A549 (cell line): ENCODE data around the gene STRADA. TPM values are rescaled to one million over a fixed set of nuclear protein-coding genes. Genes with fewer than 3 reads are reported as not detected.

ENCODE experiments used
- ATAC-seq, 2 experiments: fragments of 200-7000 bp in 1 of 2; fragments of >200 bp in 1 of 2; cut with Nextera tagmentation in 1 of 2; cut with Tn5 transposase in 1 of 2; 3 replicates each; pipeline versions ENCODE4 v1.8.0 to v1.9.1; 2018 to 2020; ENCODE audit warnings: mild to moderate bottlenecking in 1 of 2, moderate library complexity in 1 of 2
- CTCF ChIA-PET: fragments of 300-600 bp; sonication (Branson Sonifier 250); formaldehyde crosslinking; extraction: SDS; loops from one replicate; lab custom pipeline; 2021; ENCODE audit warnings: antibody characterized with exemption, inconsistent platforms; lab: Yijun Ruan, JAX
- POLR2A ChIA-PET: fragments of 350-600 bp; formaldehyde crosslinking; extraction: SDS; loops from one replicate; lab custom pipeline; 2021; ENCODE audit warnings: antibody characterized with exemption, inconsistent platforms; lab: Yijun Ruan, JAX
- DNase-seq, 2 experiments: peaks; one replicate each; pipeline versions ENCODE4 v3.0.0 to v3.0.0-alpha.2; 2011 to 2016; ENCODE audit warnings: low read depth in 1 of 2, low spot score in 1 of 2
- FAIRE-seq: peaks from 2 replicates; lab custom pipeline; 2011; peaks lifted over from hg19 to GRCh38; lab: Jason Lieb, UNC
- H3K27ac ChIP-seq, 2 experiments: fragments of >200 bp; sonication (Bioruptor Twin); formaldehyde crosslinking; 3 replicates each; pipeline ENCODE4 v1.5.1; 2016 to 2017
- H3K4me1 ChIP-seq: fragments of >200 bp; sonication (Bioruptor Twin); formaldehyde crosslinking; 3 replicates; pipeline ENCODE4 v1.6.1; 2016
- H3K4me2 ChIP-seq: fragments of >200 bp; sonication (Bioruptor Twin); formaldehyde crosslinking; 3 replicates; pipeline ENCODE4 v1.6.1; 2016
- H3K4me3 ChIP-seq: fragments of >200 bp; sonication (Bioruptor Twin); formaldehyde crosslinking; 3 replicates; pipeline ENCODE4 v1.5.1; 2016
- H3K9me3 ChIP-seq: fragments of >200 bp; sonication (Bioruptor Twin); formaldehyde crosslinking; 3 replicates; pipeline ENCODE4 v1.6.1; 2016
- CBX2 ChIP-seq: fragments of 200-600 bp; sonication (generic); IDR thresholded peaks from 2 replicates; pipeline ENCODE4 v1.6.1; 2016; ENCODE audit warnings: low read depth, mild to moderate bottlenecking, borderline replicate concordance
- CBX8 ChIP-seq: fragments of 200-600 bp; sonication (generic); IDR thresholded peaks from 2 replicates; pipeline ENCODE4 v1.6.1; 2016
- CHD2 ChIP-seq: fragments of 150-350 bp; IDR thresholded peaks from 2 replicates; pipeline ENCODE4 v1.6.1; 2014; ENCODE audit warnings: low read length; ENCODE audit not compliant: partially characterized antibody
- CHD4 ChIP-seq: fragments of 200-600 bp; sonication (generic); IDR thresholded peaks from 2 replicates; pipeline ENCODE4 v1.6.1; 2016; ENCODE audit warnings: antibody characterized with exemption, mild to moderate bottlenecking, borderline replicate concordance
- EHMT2 ChIP-seq: fragments of 200-600 bp; sonication (generic); IDR thresholded peaks from 2 replicates; pipeline ENCODE4 v1.6.1; 2016; ENCODE audit warnings: antibody characterized with exemption, low read depth, mild to moderate bottlenecking, moderate library complexity
- FOSL2 ChIP-seq, 2 experiments: fragments of 450-650 bp in 1 of 2; fragments of >200 bp in 1 of 2; sonication (Bioruptor Twin) in 1 of 2; formaldehyde crosslinking; IDR thresholded peaks; 2 replicates each; pipeline versions ENCODE4 v1.5.0 to v1.6.1; 2016 to 2020; ENCODE audit warnings: mild to moderate bottlenecking in 1 of 2, moderate library complexity in 1 of 2
- HDAC2 ChIP-seq: fragments of 200-600 bp; sonication (generic); IDR thresholded peaks from 2 replicates; pipeline ENCODE4 v1.6.1; 2016
- HEYL ChIP-seq: fragments of 250-450 bp; sonication (Bioruptor Pico); IDR thresholded peaks from 2 replicates; pipeline ENCODE4 v1.8.0; 2021; ENCODE audit warnings: mild to moderate bottlenecking, moderate library complexity
- HOXA7 ChIP-seq: fragments of 250-450 bp; sonication (Bioruptor Pico); IDR thresholded peaks from 2 replicates; pipeline ENCODE4 v1.5.0; 2020; ENCODE audit warnings: mild to moderate bottlenecking, moderate library complexity
- HOXB5 ChIP-seq: fragments of 250-450 bp; sonication (Bioruptor Pico); IDR thresholded peaks from 2 replicates; pipeline ENCODE4 v1.5.0; 2020; ENCODE audit warnings: mild to moderate bottlenecking, moderate library complexity
- KDM1A ChIP-seq: fragments of 200-600 bp; sonication (generic); IDR thresholded peaks from 2 replicates; pipeline ENCODE4 v1.6.1; 2016; ENCODE audit warnings: low read depth, mild to moderate bottlenecking
- MYC ChIP-seq: IDR thresholded peaks from 2 replicates; pipeline ENCODE4 v1.6.1; 2012; ENCODE audit warnings: mild to moderate bottlenecking, inconsistent platforms, low read length, improper control_type of control experiment, borderline replicate concordance
- NFE2L2 ChIP-seq: fragments of 150-350 bp; conservative IDR thresholded peaks from 2 replicates; pipeline ENCODE4 v1.6.1; 2014; ENCODE audit warnings: low read length
- NPAS2 ChIP-seq: fragments of 250-450 bp; sonication (Bioruptor Pico); IDR thresholded peaks from 2 replicates; pipeline ENCODE4 v1.8.0; 2022; ENCODE audit warnings: mild to moderate bottlenecking, moderate library complexity, borderline replicate concordance
- POLR2AphosphoS2 ChIP-seq: conservative IDR thresholded peaks from 2 replicates; pipeline ENCODE4 v1.6.1; 2012; ENCODE audit warnings: low read length, improper control_type of control experiment, inconsistent platforms
- RARB ChIP-seq: fragments of 250-450 bp; sonication (Bioruptor Pico); IDR thresholded peaks from 2 replicates; pipeline ENCODE4 v1.8.0; 2021; ENCODE audit warnings: mild to moderate bottlenecking, moderate library complexity
- RFX5 ChIP-seq: fragments of 450-650 bp; IDR thresholded peaks from 2 replicates; pipeline ENCODE4 v1.7.1; 2014; ENCODE audit warnings: antibody characterized with exemption, mild to moderate bottlenecking, moderate library complexity
- RNF2 ChIP-seq: fragments of 200-600 bp; sonication (generic); IDR thresholded peaks from 2 replicates; pipeline ENCODE4 v1.6.1; 2016; ENCODE audit warnings: low read depth, mild to moderate bottlenecking, antibody characterized with exemption, moderate library complexity, borderline replicate concordance
- SMC3 ChIP-seq: fragments of >200 bp; sonication (Bioruptor Twin); formaldehyde crosslinking; IDR thresholded peaks from 3 replicates; pipeline ENCODE4 v1.6.1; 2018; ENCODE audit warnings: inconsistent platforms
- TFCP2L1 ChIP-seq: fragments of 250-450 bp; sonication (Bioruptor Pico); IDR thresholded peaks from 2 replicates; pipeline ENCODE4 v1.5.0; 2021; ENCODE audit warnings: mild to moderate bottlenecking
- ZC3H11A ChIP-seq: fragments of 450-650 bp; IDR thresholded peaks from 2 replicates; pipeline ENCODE4 v1.6.1; 2014; ENCODE audit warnings: antibody characterized with exemption, mild to moderate bottlenecking
- ZFP36 ChIP-seq: fragments of 450-650 bp; IDR thresholded peaks from 2 replicates; pipeline ENCODE4 v1.6.1; 2014; ENCODE audit warnings: borderline replicate concordance; ENCODE audit not compliant: partially characterized antibody
- ZSCAN20 ChIP-seq: fragments of 250-450 bp; sonication (Bioruptor Pico); IDR thresholded peaks from 2 replicates; pipeline ENCODE4 v1.8.0; 2022; ENCODE audit warnings: mild to moderate bottlenecking, moderate library complexity
- WGBS: methylation state at CpG from one replicate; pipeline ENCODE4 v1.1.6; 2017; ENCODE audit errors: missing lambda C conversion rate; 5-methylcytosine and 5-hydroxymethylcytosine counted together
- polyA plus RNA-seq, 4 experiments: library from polyadenylated mRNA; depleted of rRNA in 3 of 4; stranded (reverse); fragments of >200 nt; fragmentation: RNase III in 1 of 4; extraction: RNeasy Plus Mini Kit Qiagen cat#74134 plus additional on column Dnase treatment in 1 of 4; gene quantifications; 2 replicates in 3 of 4; 3 replicates in 1 of 4; pipeline ENCODE4 v1.2.3, GENCODE V29; 2011 to 2017
- TF ChIP-seq, protein P1 (sequence below): fragments of >200 bp; sonication (Bioruptor Twin); formaldehyde crosslinking; IDR thresholded peaks from 3 replicates; pipeline ENCODE4 v1.6.1; 2016
- TF ChIP-seq, protein P2 (sequence below): fragments of 150-350 bp; IDR thresholded peaks from 2 replicates; pipeline ENCODE4 v1.6.1; 2014; ENCODE audit warnings: low read depth, mild to moderate bottlenecking, low read length
- TF ChIP-seq, protein P3 (sequence below): fragments of 450-650 bp; IDR thresholded peaks from 2 replicates; pipeline ENCODE4 v1.6.1; 2014; ENCODE audit warnings: antibody characterized with exemption
- TF ChIP-seq, protein P4 (sequence below): IDR thresholded peaks from 2 replicates; pipeline ENCODE4 v1.6.1; 2012
- TF ChIP-seq, protein P5 (sequence below): fragments of >200 bp; sonication (Bioruptor Twin); formaldehyde crosslinking; IDR thresholded peaks from 2 replicates; pipeline ENCODE4 v1.6.1; 2016

The STRADA gene
- polyA plus RNA-seq, 2 of the 4 experiments (the other 2 are of a cell fraction): 30.3 to 33.0 TPM

DNA sequence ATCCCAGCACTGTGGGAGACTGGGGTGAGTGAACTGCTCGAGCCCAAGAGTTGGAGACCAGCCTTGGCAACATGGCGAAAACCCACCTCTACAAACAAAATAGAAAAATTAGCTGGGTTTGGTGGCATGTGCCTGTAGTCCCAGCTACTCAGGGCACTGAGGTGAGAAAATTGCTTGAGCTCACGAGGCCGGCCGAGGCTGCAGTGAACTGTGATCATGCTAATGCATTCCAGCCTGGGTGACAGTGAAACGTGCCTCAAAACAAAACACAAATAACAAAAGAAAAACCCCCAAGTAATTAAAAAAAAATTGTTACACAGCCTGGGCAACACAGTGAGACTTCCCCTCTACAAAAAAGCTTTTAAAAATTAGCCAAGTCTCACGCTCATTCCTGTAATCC, 26.8 kb upstream of the STRADA start:
- H3K4me1 ChIP-seq: peaks cover 6% of the 10 kb centered on the region; the same call in 2 of the 3 replicates
- WGBS: 93% methylated on average over 7 of the region's 7 CpGs
- H3K27ac ChIP-seq: no peak overlapping the region
- ChIA-PET CTCF (interaction anchor here (0.6 to 1.1 kb wide), 3 partner anchors 13 to 511 kb away, joined by 3 read pairs; no protein-coding TSS in a partner anchor), POLR2A (no interaction called here)
- TF ChIP-seq, protein P1, sequence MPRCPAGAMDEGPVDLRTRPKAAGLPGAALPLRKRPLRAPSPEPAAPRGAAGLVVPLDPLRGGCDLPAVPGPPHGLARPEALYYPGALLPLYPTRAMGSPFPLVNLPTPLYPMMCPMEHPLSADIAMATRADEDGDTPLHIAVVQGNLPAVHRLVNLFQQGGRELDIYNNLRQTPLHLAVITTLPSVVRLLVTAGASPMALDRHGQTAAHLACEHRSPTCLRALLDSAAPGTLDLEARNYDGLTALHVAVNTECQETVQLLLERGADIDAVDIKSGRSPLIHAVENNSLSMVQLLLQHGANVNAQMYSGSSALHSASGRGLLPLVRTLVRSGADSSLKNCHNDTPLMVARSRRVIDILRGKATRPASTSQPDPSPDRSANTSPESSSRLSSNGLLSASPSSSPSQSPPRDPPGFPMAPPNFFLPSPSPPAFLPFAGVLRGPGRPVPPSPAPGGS: no peak
- no peak for TF ChIP-seq HEYL
- no peak for TF ChIP-seq CHD2
- TF ChIP-seq RFX5: no peak
- TF ChIP-seq HOXB5: no peak
- TF ChIP-seq, protein P2, sequence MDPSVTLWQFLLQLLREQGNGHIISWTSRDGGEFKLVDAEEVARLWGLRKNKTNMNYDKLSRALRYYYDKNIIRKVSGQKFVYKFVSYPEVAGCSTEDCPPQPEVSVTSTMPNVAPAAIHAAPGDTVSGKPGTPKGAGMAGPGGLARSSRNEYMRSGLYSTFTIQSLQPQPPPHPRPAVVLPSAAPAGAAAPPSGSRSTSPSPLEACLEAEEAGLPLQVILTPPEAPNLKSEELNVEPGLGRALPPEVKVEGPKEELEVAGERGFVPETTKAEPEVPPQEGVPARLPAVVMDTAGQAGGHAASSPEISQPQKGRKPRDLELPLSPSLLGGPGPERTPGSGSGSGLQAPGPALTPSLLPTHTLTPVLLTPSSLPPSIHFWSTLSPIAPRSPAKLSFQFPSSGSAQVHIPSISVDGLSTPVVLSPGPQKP: no peak
- TF ChIP-seq MYC: no peak
- TF ChIP-seq EHMT2: no peak
- no peak for TF ChIP-seq CHD4
- TF ChIP-seq ZC3H11A: no peak
- no peak for TF ChIP-seq RARB (CRISPR knock-in tag)
- TF ChIP-seq FOSL2 (IDR thresholded peaks at IDR 0.05): no peak
- no peak for TF ChIP-seq FOSL2 (CRISPR knock-in tag; IDR thresholded peaks at IDR 0.05)
- no peak for TF ChIP-seq HOXA7 (CRISPR knock-in tag)
- H3K9me3 ChIP-seq: no peaks in the 10 kb centered on the region
- no peak overlapping the region for H3K4me2 ChIP-seq
- FAIRE-seq (no peak), ATAC-seq (no peak), DNase-seq (no peak)
- no peak overlapping the region for H3K4me3 ChIP-seq

DNA sequence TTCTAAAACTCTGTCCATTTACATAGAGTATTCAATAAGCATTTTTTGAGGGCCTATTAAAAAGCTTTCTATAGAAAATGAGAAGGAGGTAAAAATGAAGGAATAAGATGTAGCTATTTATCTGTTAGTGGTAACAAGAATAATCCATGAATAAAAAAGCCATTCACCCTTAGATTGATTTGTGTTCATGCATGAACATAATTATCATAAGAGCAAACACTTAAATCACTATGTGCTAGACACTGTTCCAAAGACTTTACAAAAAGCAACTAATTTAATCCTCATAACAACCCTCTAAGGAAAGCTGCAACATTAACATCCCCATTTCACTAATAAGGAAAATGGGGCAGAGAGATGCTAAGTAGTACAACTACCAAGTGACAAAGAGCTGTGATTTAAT, 25.2 kb upstream of the STRADA start:
- ATAC-seq (no peak), DNase-seq (no peak), FAIRE-seq (no peak)
- no peaks in the 10 kb centered on the region for H3K9me3 ChIP-seq
- ChIA-PET POLR2A (no interaction called here), CTCF (interaction anchor here (0.6 to 0.9 kb wide), 2 partner anchors 82 to 540 kb away, joined by 3 read pairs; no protein-coding TSS in a partner anchor)
- no peak overlapping the region for H3K4me3 ChIP-seq
- no peak overlapping the region for H3K4me2 ChIP-seq
- H3K4me1 ChIP-seq: peaks cover 4% of the 10 kb centered on the region; the same call in 2 of the 3 replicates
- TF ChIP-seq NFE2L2 (no peak), ZFP36 (no peak), CHD4 (no peak), NPAS2 (CRISPR knock-in tag) (no peak), RARB (CRISPR knock-in tag) (no peak), HDAC2 (no peak), CBX2 (no peak), SMC3 (no peak), POLR2AphosphoS2 (no peak)
- TF ChIP-seq, protein P3, sequence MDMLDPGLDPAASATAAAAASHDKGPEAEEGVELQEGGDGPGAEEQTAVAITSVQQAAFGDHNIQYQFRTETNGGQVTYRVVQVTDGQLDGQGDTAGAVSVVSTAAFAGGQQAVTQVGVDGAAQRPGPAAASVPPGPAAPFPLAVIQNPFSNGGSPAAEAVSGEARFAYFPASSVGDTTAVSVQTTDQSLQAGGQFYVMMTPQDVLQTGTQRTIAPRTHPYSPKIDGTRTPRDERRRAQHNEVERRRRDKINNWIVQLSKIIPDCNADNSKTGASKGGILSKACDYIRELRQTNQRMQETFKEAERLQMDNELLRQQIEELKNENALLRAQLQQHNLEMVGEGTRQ: no peak
- H3K27ac ChIP-seq: no peak overlapping the region

DNA sequence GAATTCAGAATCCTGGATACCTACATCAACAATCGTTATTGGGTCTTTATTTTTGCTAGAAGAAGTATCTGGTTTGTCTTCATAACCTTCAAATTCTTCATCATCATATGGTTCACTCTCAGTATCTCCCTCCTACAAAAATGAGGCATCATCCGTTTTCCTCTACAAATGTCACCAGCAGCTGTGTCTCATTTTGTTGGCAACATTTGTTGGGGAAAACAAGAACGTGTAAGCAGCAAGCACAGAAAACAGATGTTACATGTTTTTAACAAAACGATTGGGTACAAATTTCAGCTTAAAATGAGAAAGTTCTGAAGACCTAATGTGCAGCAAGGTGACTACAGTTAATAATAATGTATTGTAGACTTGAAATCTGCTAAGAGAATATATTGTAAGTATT, 23.1 kb upstream of the STRADA start:
- CTCF ChIA-PET: interaction anchor here (0.6 to 1.2 kb wide), 5 partner anchors 8 to 1075 kb away, joined by 3 to 4 read pairs (median 3); partner anchors contain the start of gene CCDC47

More for the DNA sequence above, 23.1 kb upstream of the STRADA start:
- TF ChIP-seq EHMT2: no peak
- TF ChIP-seq RNF2: no peak
- TF ChIP-seq, protein P4, sequence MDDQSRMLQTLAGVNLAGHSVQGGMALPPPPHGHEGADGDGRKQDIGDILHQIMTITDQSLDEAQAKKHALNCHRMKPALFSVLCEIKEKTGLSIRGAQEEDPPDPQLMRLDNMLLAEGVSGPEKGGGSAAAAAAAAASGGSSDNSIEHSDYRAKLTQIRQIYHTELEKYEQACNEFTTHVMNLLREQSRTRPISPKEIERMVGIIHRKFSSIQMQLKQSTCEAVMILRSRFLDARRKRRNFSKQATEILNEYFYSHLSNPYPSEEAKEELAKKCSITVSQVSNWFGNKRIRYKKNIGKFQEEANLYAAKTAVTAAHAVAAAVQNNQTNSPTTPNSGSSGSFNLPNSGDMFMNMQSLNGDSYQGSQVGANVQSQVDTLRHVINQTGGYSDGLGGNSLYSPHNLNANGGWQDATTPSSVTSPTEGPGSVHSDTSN: no peak
- TF ChIP-seq CBX8: no peak
- no peak for TF ChIP-seq TFCP2L1 (CRISPR knock-in tag)
- TF ChIP-seq, protein P5, sequence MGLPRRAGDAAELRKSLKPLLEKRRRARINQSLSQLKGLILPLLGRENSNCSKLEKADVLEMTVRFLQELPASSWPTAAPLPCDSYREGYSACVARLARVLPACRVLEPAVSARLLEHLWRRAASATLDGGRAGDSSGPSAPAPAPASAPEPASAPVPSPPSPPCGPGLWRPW: no peak
- no peak for TF ChIP-seq ZSCAN20
- TF ChIP-seq KDM1A: no peak
- 82% methylated on average over 4 of the region's 4 CpGs for WGBS
- no peak for ATAC-seq
- POLR2A ChIA-PET: interaction anchor here (1.6 kb wide), 1 partner anchor 9 kb away, joined by 9 read pairs; the partner anchor contains the start of genes CCDC47 and DDX42
- no peak for FAIRE-seq
- Histone ChIP-seq H3K9me3 (no peaks in the 10 kb centered on the region), H3K4me3 (no peak overlapping the region), H3K27ac (no peak overlapping the region), H3K4me2 (no peak overlapping the region), H3K4me1 (no peaks in the 10 kb centered on the region)
- DNase-seq: no peak
